Psoas muscle (tissue), 8 donors: ENCODE results near the gene MORN1. TPM values are rescaled to one million over a fixed set of nuclear protein-coding genes. Genes with fewer than 3 reads are reported as not detected.
A peak's percentile ranks its signal among the peaks of the same experiment; 100 is the strongest.

ENCODE experiments used
- ATAC-seq, 4 donors: fragments of 200-7000 bp; cut with Tn5 transposase; one replicate each; pipeline ENCODE4 v1.9.1; 2020; ENCODE audit warnings: moderate library complexity in 3 of 4, mild to moderate bottlenecking in 2 of 4
- DNase-seq, 2 donors: peaks; one replicate each; pipeline ENCODE4 v3.0.0-alpha.2; 2020
- H3K27ac ChIP-seq: fragments of 200-600 bp; one replicate; pipeline ENCODE4 v1.8.0; 2022
- H3K27me3 ChIP-seq, 3 donors: fragments of 200-600 bp in 1 of 3; one replicate each; pipeline versions ENCODE4 v1.6.1 to v1.8.0; 2013 to 2022; ENCODE audit warnings: low read length in 2 of 3, mild to moderate bottlenecking in 2 of 3, moderate library complexity in 1 of 3; ENCODE audit not compliant: insufficient read depth in 3 of 3
- H3K36me3 ChIP-seq, 2 donors: fragments of 200-600 bp in 1 of 2; one replicate each; pipeline versions ENCODE4 v1.6.1 to v1.8.0; 2013 to 2022; ENCODE audit warnings: low read depth in 1 of 2, mild to moderate bottlenecking in 1 of 2, moderate library complexity in 1 of 2; ENCODE audit not compliant: insufficient read depth in 1 of 2
- H3K4me1 ChIP-seq: fragments of 200-600 bp; one replicate; pipeline ENCODE4 v1.8.0; 2022
- H3K4me3 ChIP-seq: fragments of 200-600 bp; one replicate; pipeline ENCODE4 v1.8.0; 2022; ENCODE audit warnings: mild to moderate bottlenecking
- H3K9me3 ChIP-seq: fragments of 200-600 bp; one replicate; pipeline ENCODE4 v1.8.0; 2022
- WGBS, 3 donors: extraction: QIAGEN DNeasy Blood & Tissue Kit; methylation state at CpG; one replicate each; pipeline versions ENCODE4 v1.1.6 to v1.1.7; 2013; 5-methylcytosine and 5-hydroxymethylcytosine counted together
- intact Hi-C, 2 donors: fragments of 100-400 bp; cut with DNase I; formaldehyde crosslinking; loops; one replicate each; pipeline versions ENCODE4 v1.11.0 to v1.14.2; 2022
- polyA plus RNA-seq, 3 donors: library from polyadenylated mRNA; stranded (reverse); fragments of 200-250 nt; gene quantifications; one replicate each; pipeline ENCODE4 v1.2.3, GENCODE V29; 2013
- total RNA-seq, 4 donors: library from RNA; stranded (reverse); fragmentation: NEBNext Ultra II Directional in 2 of 4; extraction: Animal tissue kit (Norgen Biotek cat#: 25700) in 2 of 4; gene quantifications; one replicate each; pipeline versions ENCODE4 v1.2.1 to v1.2.4, GENCODE V29; 2021 to 2023
- TF ChIP-seq, protein P1 (sequence below): fragments of 200-600 bp; IDR thresholded peaks from one replicate; pipeline ENCODE4 v1.8.0; 2022; ENCODE audit warnings: antibody characterized with exemption
- donor health status: healthy with polysubstance abuse.
- donor health status: DM: no; HTN: no; CAD: no; lungs with moderate emphysema.
- donor health status: Bipolar disorder and iron deficiency.
- donor health status: healthy.
- donor health status: DM: yes; HTN: yes; CAD: no.
- donor health status: DM: no; HTN: no; CAD: no.
- donor health status: DM: no; HTN: no; CAD: no.
- donor health status: DM: yes; HTN: yes; CAD: no.

The MORN1 gene
- total and polyA plus RNA-seq, 7 donors, result 1.2 to 7.3 (median 4.2) TPM

DNA sequence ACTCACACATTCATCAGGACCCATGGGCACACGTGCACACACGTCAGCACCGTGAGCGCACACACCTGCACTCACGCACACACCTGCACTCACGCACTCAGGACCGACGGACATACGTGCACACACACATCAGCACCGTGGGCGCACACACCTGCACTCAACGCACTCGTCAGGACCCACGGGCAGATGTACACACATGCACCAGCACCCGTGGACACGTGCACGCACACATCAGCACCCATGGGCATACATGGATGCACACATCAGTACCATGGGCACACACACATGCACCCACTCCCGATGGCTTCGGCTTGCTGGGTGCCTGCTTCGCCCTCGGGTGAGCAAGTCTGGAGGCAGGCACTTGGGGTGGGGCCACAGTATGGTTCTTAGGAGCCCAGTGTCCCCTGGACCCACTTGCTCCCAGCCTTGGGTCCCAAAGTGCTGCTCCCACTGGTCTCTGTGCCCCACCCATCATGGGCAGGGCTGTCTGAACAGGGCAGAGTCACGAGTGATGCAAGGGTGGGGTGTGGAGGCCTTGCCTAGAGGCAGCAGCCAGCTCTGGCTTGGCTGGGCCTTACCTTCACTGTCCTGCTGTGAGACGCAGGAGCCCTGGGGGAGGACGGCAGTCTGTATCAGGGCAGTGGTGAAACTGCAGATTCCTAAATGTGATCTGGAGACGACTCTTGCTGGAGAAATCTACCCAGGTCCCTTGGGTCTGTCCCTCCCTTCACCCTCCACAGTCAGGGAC is 113.4 kb downstream of the MORN1 start:
- Histone ChIP-seq H3K27ac (no peak overlapping the region), H3K4me3 (no peak overlapping the region), H3K4me1 (peaks cover 54% of the 10 kb centered on the region), H3K27me3 (no peaks in the 10 kb centered on the region), H3K9me3 (no peaks in the 10 kb centered on the region), H3K36me3 (peaks cover 0 to 2% of the 10 kb centered on the region in 2 donors)
- DNase-seq (peak; percentile 66 to 72), ATAC-seq (peak in 3 of 4 donors; percentile 21 to 28 (median 23))
- TF ChIP-seq, protein P1, sequence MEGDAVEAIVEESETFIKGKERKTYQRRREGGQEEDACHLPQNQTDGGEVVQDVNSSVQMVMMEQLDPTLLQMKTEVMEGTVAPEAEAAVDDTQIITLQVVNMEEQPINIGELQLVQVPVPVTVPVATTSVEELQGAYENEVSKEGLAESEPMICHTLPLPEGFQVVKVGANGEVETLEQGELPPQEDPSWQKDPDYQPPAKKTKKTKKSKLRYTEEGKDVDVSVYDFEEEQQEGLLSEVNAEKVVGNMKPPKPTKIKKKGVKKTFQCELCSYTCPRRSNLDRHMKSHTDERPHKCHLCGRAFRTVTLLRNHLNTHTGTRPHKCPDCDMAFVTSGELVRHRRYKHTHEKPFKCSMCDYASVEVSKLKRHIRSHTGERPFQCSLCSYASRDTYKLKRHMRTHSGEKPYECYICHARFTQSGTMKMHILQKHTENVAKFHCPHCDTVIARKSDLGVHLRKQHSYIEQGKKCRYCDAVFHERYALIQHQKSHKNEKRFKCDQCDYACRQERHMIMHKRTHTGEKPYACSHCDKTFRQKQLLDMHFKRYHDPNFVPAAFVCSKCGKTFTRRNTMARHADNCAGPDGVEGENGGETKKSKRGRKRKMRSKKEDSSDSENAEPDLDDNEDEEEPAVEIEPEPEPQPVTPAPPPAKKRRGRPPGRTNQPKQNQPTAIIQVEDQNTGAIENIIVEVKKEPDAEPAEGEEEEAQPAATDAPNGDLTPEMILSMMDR, result no peak
- WGBS, 3 donors, result 90 to 92% (median 91%) methylated on average over 25 of the region's 25 CpGs
- intact Hi-C loops, result no loop called here

DNA sequence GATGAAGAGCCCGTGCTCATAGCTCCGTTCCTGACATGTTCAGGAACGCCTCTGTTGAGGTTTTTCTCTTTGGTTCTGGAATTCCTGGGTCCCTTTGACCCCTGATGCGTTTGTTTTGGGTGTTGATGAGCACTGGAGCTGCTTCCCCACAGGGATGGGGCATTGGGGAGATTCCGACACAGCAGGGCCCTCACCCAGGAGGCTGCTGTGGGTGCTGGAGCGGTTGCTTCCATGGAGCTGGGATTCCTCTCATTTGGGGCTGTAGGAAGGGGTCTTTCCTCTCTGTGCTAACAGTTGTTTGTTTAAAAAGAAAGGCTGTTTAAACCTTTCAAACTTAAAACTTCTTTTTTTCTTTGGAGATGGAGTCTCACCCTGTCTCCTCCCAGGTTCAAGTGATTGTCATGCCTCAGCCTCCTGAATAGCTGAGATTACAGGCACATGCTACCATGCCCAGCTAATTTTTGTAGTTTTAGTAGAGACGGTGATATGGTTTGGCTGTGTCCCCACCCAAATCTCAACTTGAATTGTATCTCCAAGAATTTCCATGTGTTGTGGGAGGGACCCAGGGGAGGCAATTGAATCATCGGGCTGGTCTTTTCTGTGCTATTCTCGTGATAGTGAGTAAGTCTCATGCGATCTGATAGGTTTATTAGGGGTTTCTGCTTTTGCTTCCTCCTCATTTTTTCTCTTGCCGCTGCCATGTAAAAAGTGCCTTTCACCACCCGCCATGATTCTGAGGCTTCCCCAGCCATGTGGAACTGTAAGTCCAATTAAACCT is 114.4 kb downstream of the MORN1 start:
- Histone ChIP-seq H3K36me3 (no peaks in the 10 kb centered on the region), H3K27ac (no peak overlapping the region), H3K9me3 (no peaks in the 10 kb centered on the region), H3K4me1 (peaks cover 63% of the 10 kb centered on the region), H3K27me3 (no peaks in the 10 kb centered on the region), H3K4me3 (no peak overlapping the region)
- WGBS, 3 donors, result 73 to 79% (median 75%) methylated on average over 12 of the region's 12 CpGs
- DNase-seq, result peak in 1 of 2 donors; percentile 23
- TF ChIP-seq, protein P1, result no peak
- ATAC-seq, result no peak
- intact Hi-C loops, result no loop called here

DNA sequence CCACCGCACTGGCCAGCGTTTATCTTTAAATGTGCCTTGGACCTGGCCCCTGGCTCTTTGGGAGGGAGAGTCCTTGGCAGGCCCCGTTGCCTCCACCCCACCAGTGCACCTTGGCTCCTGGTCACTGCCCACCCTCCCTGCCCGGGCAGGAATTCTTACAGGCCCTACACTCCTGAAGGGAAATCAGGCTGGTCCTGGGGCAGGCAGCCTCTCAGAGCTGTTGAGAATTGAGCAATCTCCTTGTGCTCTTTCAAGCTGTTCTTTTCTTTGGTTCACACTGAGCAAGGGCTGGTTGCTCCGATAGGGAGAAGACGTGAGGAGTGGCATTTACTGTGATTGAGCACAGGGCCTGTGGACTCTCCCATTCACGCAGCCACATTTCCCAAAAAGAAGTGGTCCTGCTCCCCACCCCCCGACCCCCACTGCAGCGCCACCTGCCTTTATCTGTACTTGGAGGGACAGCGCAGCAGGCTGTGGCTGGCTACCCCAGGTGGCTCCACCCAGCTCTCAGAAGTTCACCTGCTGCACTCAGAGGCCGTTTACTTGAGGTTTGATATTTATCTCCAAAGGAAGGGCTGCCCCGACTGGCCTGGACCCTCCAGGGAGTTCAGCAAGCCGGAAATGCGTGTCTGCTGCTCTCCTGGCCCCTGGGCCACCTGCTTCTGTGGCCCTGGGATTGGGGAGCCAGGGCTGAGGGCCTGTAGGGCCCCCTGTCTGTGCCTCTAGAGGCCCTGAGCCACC is 115.4 kb downstream of the MORN1 start:
- peaks cover 74% of the 10 kb centered on the region for H3K4me1 ChIP-seq
- H3K4me3 ChIP-seq, result no peak overlapping the region
- peak overlapping the region; percentile 25 for H3K27ac ChIP-seq
- 46 to 67% (median 50%) methylated on average over 14 of the region's 14 CpGs for WGBS, 3 donors
- no peaks in the 10 kb centered on the region for H3K36me3 ChIP-seq
- ATAC-seq (peak in 3 of 4 donors; percentile 42 to 50 (median 43)), DNase-seq (peak; percentile 48)
- intact Hi-C loops, result no loop called here
- H3K9me3 ChIP-seq, result no peaks in the 10 kb centered on the region
- TF ChIP-seq, protein P1, result no peak
- no peaks in the 10 kb centered on the region for H3K27me3 ChIP-seq

DNA sequence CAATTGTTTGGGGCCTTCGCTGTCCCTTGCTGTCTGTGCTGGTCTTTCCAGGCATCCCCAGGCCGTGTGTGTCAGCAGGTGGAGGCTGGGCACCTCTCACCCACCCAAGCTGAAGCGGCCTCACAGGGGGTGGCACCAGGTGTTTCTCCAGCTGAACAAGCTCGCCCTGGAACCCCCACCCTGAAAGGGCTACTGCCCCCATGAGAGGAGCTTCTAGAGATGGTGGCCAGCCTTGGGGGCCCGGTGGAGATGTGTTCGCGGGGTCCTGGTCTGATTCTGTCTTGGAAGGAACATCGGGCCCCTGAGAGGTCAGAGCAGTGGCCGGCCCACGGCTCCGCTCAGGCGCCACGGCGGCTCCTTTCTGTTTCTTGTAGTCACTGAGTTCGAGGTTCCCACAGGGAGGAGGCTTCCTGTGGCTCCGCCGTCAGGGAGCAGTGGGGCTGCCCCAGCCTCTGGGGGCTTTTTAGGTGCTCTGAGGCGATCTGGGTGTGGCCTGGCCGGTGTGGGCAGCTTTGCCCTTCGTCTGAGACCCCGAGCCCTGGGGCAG is 116.4 kb downstream of the MORN1 start:
- no peaks in the 10 kb centered on the region for H3K36me3 ChIP-seq
- DNase-seq (peak; percentile 18 to 53), ATAC-seq (no peak)
- H3K27ac ChIP-seq, result peak overlapping the region; percentile 25
- TF ChIP-seq, protein P1, result no peak
- intact Hi-C loops, result no loop called here
- no peaks in the 10 kb centered on the region for H3K27me3 ChIP-seq
- 71 to 75% (median 73%) methylated on average over 21 of the region's 21 CpGs for WGBS, 3 donors
- no peaks in the 10 kb centered on the region for H3K9me3 ChIP-seq
- H3K4me1 ChIP-seq, result peaks cover 83% of the 10 kb centered on the region
- no peak overlapping the region for H3K4me3 ChIP-seq
